GM19193 (cell line): ENCODE results near the gene POLRMT.

Experiments used
- POLR2A ChIP-seq: IDR thresholded peaks from 4 replicates; pipeline ENCODE4 v1.6.1; 2011; ENCODE audit not compliant: insufficient read depth, insufficient read length; ENCODE audit errors: extremely low read depth

POLRMT gene

GRCh38 chr19:584240-585001, 48.9 kb downstream of the POLRMT start:
- TF ChIP-seq POLR2A = peak; percentile 13

DNA sequence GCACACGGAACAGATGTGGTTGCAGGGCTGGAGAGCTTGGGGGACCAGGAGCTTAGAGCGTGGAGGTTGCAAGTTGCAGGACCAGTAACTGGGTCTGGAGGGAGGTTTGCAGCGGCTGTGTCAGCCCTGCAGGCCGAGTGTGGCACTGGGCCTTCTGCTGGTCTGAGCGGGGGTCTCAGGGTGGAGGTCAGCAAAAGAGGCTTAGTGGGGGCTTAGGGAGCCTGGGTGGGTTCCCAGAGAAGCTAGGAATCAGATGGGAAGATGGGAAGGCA, 49.4 kb downstream of the POLRMT start:
- peak; percentile 32 for TF ChIP-seq POLR2A

GRCh38 chr19:583198-583967, 50.0 kb downstream of the POLRMT start:
- TF ChIP-seq POLR2A = no peak

DNA sequence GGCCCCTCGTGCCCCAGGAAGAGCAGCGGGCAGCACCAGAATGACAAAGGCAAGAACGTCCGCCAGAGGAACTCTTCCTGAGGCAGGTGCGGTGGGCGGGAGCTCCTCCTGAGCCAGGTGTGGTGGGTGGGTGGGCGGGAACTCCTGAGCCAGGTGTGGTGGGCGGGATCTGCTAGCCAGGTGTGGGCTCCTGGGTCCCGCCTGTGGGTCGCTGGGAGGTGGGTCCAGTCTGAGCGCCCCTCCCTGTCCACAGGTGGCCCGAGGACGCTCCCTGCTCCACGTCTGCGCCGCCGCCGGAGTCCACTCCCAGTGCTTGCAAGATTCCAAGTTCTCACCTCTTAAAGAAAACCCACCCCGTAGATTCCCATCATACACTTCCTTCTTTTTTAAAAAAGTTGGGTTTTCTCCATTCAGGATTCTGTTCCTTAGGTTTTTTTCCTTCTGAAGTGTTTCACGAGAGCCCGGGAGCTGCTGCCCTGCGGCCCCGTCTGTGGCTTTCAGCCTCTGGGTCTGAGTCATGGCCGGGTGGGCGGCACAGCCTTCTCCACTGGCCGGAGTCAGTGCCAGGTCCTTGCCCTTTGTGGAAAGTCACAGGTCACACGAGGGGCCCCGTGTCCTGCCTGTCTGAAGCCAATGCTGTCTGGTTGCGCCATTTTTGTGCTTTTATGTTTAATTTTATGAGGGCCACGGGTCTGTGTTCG, 50.7 kb downstream of the POLRMT start:
- no peak for TF ChIP-seq POLR2A

- no peak for TF ChIP-seq POLR2A
Observed at GRCh38 chr19:581399-582111, 51.8 kb downstream of the POLRMT start.

DNA sequence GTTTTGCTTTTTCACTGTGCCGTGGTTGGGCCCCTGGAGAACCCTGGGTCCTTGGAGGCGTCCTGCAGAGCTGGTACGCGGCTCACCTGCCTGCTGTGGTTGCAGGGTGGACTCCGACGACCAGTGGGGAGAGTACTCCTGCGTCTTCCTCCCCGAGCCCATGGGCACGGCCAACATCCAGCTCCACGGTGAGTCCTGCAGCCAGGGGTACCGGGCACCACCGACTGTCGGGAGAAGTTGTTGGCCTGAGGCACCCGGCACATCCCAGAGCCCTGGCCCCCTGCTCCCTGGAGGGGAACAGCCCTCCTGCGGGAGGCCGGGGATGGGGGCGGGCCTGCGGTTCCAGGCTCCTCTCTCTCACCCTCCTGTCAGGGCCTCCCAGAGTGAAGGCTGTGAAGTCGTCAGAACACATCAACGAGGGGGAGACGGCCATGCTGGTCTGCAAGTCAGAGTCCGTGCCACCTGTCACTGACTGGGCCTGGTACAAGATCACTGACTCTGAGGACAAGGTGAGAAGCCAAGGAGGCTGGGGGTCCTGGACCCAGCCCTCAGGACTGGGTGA, 53.0 kb downstream of the POLRMT start:
- no peak for TF ChIP-seq POLR2A

DNA sequence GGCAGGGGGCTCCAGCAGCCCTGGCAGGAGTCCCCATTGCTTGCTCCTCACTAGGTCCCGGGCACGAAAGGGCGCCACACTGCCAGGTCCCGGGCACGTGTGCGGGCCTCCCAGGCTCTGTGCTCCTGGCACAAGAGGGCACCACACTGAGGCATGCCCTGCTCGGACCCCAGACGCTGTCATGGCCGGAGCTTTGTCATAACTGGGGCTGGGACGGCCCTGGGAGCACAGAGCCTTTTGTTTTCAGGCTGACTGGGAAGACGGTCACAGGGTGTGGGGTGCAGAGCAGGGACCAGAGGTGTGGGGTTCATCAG, 53.5 kb downstream of the POLRMT start:
- no peak for TF ChIP-seq POLR2A

- no peak for TF ChIP-seq POLR2A
Observed at GRCh38 chr19:579111-579841, 54.1 kb downstream of the POLRMT start.

DNA sequence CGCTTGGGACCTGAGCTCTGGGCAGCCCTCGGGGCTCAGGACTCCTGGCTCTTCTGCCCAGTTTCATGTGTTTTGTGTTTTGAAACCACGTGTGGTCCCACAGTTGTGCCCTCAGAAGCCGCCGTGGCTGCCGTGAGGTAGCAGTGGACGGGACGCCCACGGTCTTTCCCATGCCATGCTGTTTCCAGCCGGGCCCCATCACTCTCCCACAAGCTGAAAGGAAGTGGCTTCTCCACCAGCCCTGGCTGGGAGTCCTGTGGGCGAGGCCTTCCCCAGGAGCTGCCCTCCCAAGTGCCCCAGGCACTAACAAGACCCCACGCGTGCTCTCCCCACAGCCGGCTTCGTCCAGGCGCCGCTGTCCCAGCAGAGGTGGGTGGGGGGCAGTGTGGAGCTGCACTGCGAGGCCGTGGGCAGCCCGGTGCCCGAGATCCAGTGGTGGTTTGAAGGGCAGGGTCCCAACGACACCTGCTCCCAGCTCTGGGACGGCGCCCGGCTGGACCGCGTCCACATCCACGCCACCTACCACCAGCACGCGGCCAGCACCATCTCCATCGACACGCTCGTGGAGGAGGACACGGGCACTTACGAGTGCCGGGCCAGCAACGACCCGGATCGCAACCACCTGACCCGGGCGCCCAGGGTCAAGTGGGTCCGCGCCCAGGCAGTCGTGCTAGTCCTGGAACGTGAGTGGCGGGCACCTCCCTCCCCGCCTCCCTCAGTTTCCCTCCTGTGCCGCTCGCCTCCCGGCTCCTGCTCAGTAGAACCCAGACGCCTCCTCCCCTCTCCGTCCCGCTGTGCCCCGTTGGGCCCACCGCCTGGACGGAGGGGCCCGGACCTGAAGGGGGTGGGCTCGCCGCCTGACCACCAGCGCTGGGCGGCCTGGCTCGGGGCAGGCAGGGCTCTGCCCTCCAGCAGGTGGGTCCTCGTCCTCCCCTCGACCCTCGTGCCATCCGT, 55.6 kb downstream of the POLRMT start:
- TF ChIP-seq POLR2A = no peak

DNA sequence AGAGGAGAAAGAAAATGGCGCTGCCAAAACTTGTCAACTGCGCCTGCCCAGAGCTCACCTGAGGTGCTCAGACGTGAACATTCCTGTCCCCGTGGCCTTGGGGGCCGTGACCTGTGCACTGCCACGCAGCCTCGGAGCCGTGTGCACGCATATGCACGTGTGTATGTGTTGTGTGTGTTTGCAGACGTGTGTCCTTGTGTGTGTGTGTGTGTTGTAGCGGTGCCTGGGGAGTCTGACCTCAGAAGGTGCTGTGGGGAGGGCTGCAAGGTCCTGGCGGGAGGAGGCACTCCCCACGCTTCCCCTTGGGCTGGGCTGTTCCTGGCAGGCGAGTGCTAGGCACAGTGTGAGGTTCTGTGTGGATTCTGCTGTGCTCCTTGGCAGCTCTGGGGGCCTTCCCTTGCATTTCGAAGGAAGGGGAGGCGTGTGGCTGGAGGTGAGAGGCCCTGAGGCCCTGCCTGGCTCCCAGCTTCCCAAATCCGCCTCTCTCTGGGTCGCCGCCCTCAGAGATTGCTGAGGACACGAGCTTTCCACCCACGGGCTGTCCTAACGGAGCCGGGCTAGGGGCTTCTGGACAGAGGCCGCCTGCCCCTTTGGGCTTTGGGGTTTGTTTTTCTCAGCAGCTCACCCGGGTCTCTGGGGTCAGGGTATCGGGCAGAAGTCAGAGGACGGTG, 56.4 kb downstream of the POLRMT start:
- no peak for TF ChIP-seq POLR2A

GRCh38 chr19:575527-576506, 57.5 kb downstream of the POLRMT start:
- no peak for TF ChIP-seq POLR2A
